ENCODE data around the gene AHSP. TPM values are rescaled to one million over a fixed set of nuclear protein-coding genes. Genes with fewer than 3 reads are reported as not detected.

AHSP gene
- total and polyA plus RNA-seq, 9 donors = not detected

GRCh38 chr16:31487071-31487719 lies 40.5 kb upstream of the AHSP start:
- peak overlapping the region; percentile 42 for H3K4me3 ChIP-seq
- no peak for DNase-seq
- no peaks in the 10 kb centered on the region for H3K9me3 ChIP-seq
- H3K27ac ChIP-seq = no peak overlapping the region
- no peak for TF ChIP-seq CTCF (IDR thresholded peaks at IDR 0.05)
- no peak for TF ChIP-seq POLR2A (IDR thresholded peaks at IDR 0.05)
- TF ChIP-seq EP300 (IDR thresholded peaks at IDR 0.05) = no peak
- 7 to 14% (median 13%) methylated on average over 22 to 48 of the region's 48 CpGs for WGBS, 3 donors
- no peaks in the 10 kb centered on the region for H3K27me3 ChIP-seq
- H3K4me1 ChIP-seq (ENCODE audit: insufficient read depth) = peaks cover 11% of the 10 kb centered on the region
- no peaks in the 10 kb centered on the region for H3K36me3 ChIP-seq
- intact Hi-C loops (cut with DNase I) = no loop called here

DNA sequence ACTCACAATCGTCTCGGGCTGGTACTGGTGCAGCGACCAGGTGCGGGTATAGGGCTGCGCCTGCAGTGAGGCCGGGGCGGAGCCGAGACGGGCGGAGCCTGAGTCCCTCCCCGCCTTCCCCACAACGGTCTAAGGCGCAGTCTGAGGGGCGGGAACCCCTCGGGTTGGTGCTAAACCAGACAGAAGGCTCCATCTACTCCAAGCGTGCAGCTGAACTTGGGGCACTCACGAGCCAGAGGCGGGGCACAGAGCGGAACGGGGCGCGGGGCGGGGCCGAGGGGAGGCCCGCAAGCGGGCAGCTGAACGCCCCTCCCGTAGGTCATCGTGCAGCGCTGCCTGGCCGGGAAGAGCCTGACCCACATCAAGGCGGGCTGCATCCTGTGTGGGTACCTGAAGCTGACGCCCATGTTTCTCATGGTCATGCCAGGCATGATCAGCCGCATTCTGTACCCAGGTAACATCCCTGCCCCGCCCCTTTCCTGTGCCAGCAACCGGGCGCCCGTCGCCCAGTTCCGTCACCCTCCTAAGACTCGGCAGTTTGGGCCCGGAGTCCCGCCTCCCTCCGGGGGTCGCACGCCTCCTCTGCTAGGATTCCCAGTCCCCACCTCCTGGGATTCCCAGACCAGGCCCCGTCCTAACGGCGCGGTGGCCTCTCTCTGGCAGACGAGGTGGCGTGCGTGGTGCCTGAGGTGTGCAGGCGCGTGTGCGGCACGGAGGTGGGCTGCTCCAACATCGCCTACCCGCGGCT lies 39.8 kb upstream of the AHSP start:
- peak in 2 of 5 donors; percentile 47 to 57 for DNase-seq
- no peak for TF ChIP-seq CTCF (IDR thresholded peaks at IDR 0.05)
- TF ChIP-seq EP300 (IDR thresholded peaks at IDR 0.05) = no peak
- TF ChIP-seq POLR2A (IDR thresholded peaks at IDR 0.05) = no peak
- Histone ChIP-seq H3K4me3 (peak overlapping the region; percentile 42), H3K27me3 (no peaks in the 10 kb centered on the region), H3K4me1 (ENCODE audit: insufficient read depth) (peaks cover 11% of the 10 kb centered on the region), H3K9me3 (no peaks in the 10 kb centered on the region), H3K36me3 (no peaks in the 10 kb centered on the region), H3K27ac (no peak overlapping the region)
- WGBS, 3 donors = 1 to 2% (median 1%) methylated on average over 34 to 60 of the region's 60 CpGs
- intact Hi-C loops (cut with DNase I) = no loop called here

GRCh38 chr16:31488468-31489297 lies 39.0 kb upstream of the AHSP start:
- intact Hi-C loops (cut with DNase I) = no loop called here
- Histone ChIP-seq H3K9me3 (no peaks in the 10 kb centered on the region), H3K36me3 (no peaks in the 10 kb centered on the region), H3K4me1 (ENCODE audit: insufficient read depth) (peaks cover 11% of the 10 kb centered on the region), H3K4me3 (peak overlapping the region; percentile 42), H3K27ac (no peak overlapping the region), H3K27me3 (no peaks in the 10 kb centered on the region)
- DNase-seq = peak in 1 of 5 donors; percentile 46
- 25 to 41% (median 36%) methylated on average over 60 to 77 of the region's 77 CpGs for WGBS, 3 donors
- no peak for TF ChIP-seq CTCF (IDR thresholded peaks at IDR 0.05)
- TF ChIP-seq POLR2A (IDR thresholded peaks at IDR 0.05) = no peak
- no peak for TF ChIP-seq EP300 (IDR thresholded peaks at IDR 0.05)

DNA sequence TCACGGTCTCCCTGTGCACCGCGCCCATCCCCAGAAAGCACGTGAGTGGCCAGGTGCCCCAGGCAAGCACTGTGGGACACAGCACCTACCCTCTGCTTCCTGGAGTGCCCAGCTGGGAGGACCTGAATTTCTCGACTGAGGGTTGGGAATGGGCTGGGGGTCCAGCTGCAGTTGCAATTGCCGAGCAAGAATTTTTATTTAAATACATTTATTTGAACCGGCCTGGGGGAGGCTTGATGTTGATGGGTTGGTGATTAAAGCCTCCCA lies 38.5 kb upstream of the AHSP start:
- Histone ChIP-seq H3K36me3 (no peaks in the 10 kb centered on the region), H3K9me3 (no peaks in the 10 kb centered on the region), H3K4me3 (no peak overlapping the region), H3K27ac (no peak overlapping the region), H3K4me1 (ENCODE audit: insufficient read depth) (peaks cover 11% of the 10 kb centered on the region), H3K27me3 (no peaks in the 10 kb centered on the region)
- WGBS, 3 donors = 72 to 81% (median 76%) methylated on average over 7 of the region's 7 CpGs
- no peak for DNase-seq
- intact Hi-C loops (cut with DNase I) = no loop called here
- TF ChIP-seq EP300 (IDR thresholded peaks at IDR 0.05) (no peak), POLR2A (IDR thresholded peaks at IDR 0.05) (no peak), CTCF (IDR thresholded peaks at IDR 0.05) (no peak)

All from ovary (tissue), 9 donors.